WTC11 (cell line): ENCODE measurements around the gene SLC43A3. TPM values are rescaled to one million over a fixed set of nuclear protein-coding genes. Genes with fewer than 3 reads are reported as not detected.
"Not testable (repeated sequence)": the region's sequence is repeated elsewhere in the genome, so short reads cannot be mapped to it uniquely, and the experiment has no call there.

Experiments used
- ATAC-seq: fragments of 200-7000 bp; cut with Tn5 transposase; 2 replicates; pipeline ENCODE4 v1.10.0; 2021; ENCODE audit warnings: mild to moderate bottlenecking, moderate library complexity
- CTCF ChIA-PET: fragments of 300-600 bp; sonication (Branson Sonifier 250); formaldehyde crosslinking; loops from one replicate; lab custom pipeline; 2021; ENCODE audit warnings: antibody characterized with exemption; lab: Charles Lee
- POLR2A ChIA-PET: fragments of 350-600 bp; sonication (Branson Sonifier 250); formaldehyde crosslinking; loops from one replicate; lab custom pipeline; 2021; ENCODE audit warnings: antibody characterized with exemption; lab: Charles Lee
- DNase-seq: peaks from one replicate; pipeline ENCODE4 v3.0.0; 2021; ENCODE audit warnings: low spot score
- H3K27ac Mint-ChIP-seq: 2 replicates; pipeline ENCODE4 v1.8.0; 2021; ENCODE audit warnings: mixed read lengths
- H3K27me3 Mint-ChIP-seq: 2 replicates; pipeline ENCODE4 v1.8.0; 2021; ENCODE audit warnings: low read depth, mild to moderate bottlenecking, moderate library complexity, mixed read lengths
- H3K36me3 Mint-ChIP-seq: 2 replicates; pipeline ENCODE4 v1.8.0; 2021; ENCODE audit warnings: mixed read lengths
- H3K4me1 Mint-ChIP-seq: 2 replicates; pipeline ENCODE4 v1.8.0; 2022; ENCODE audit warnings: mixed read lengths
- H3K4me3 Mint-ChIP-seq: 2 replicates; pipeline ENCODE4 v1.8.0; 2021; ENCODE audit warnings: mild to moderate bottlenecking, moderate library complexity, mixed read lengths
- H3K9me3 Mint-ChIP-seq: 2 replicates; pipeline ENCODE4 v1.8.0; 2021; ENCODE audit warnings: mixed read lengths
- CTCF ChIP-seq: fragments of 200-600 bp; IDR thresholded peaks from 2 replicates; pipeline ENCODE4 v1.8.0; 2022; ENCODE audit warnings: antibody characterized with exemption
- E2F5 ChIP-seq: sonication (generic); formaldehyde crosslinking; IDR thresholded peaks from 2 replicates; pipeline ENCODE4 v1.8.1; 2022; ENCODE audit warnings: mild to moderate bottlenecking, moderate library complexity, missing genetic modification reagents
- ESRRA ChIP-seq: sonication (generic); formaldehyde crosslinking; IDR thresholded peaks from 2 replicates; pipeline ENCODE4 v1.8.1; 2022; ENCODE audit warnings: mild to moderate bottlenecking, missing genetic modification reagents, borderline replicate concordance
- ETV6 ChIP-seq: sonication (generic); formaldehyde crosslinking; IDR thresholded peaks from 2 replicates; pipeline ENCODE4 v1.8.1; 2022; ENCODE audit warnings: mild to moderate bottlenecking, missing genetic modification reagents
- FOXK1 ChIP-seq: sonication (generic); formaldehyde crosslinking; IDR thresholded peaks from 2 replicates; pipeline ENCODE4 v1.8.0; 2022; ENCODE audit warnings: mild to moderate bottlenecking, moderate library complexity, missing genetic modification reagents
- GABPB1 ChIP-seq: sonication (generic); formaldehyde crosslinking; IDR thresholded peaks from 2 replicates; pipeline ENCODE4 v1.8.1; 2023; ENCODE audit warnings: mild to moderate bottlenecking, missing genetic modification reagents
- GTF2I ChIP-seq: fragments of 250-450 bp; sonication (Bioruptor Pico); conservative IDR thresholded peaks from 2 replicates; pipeline ENCODE4 v1.4.0; 2021; ENCODE audit warnings: mild to moderate bottlenecking
- MYBL2 ChIP-seq: sonication (generic); formaldehyde crosslinking; IDR thresholded peaks from 2 replicates; pipeline ENCODE4 v1.8.1; 2023; ENCODE audit warnings: mild to moderate bottlenecking, moderate library complexity, missing genetic modification reagents
- NFATC4 ChIP-seq: fragments of 250-450 bp; sonication (Bioruptor Pico); IDR thresholded peaks from 2 replicates; pipeline ENCODE4 v1.9.0; 2021; ENCODE audit warnings: mild to moderate bottlenecking
- RORB ChIP-seq: fragments of 250-450 bp; sonication (Bioruptor Pico); IDR thresholded peaks from 2 replicates; pipeline ENCODE4 v1.9.0; 2021; ENCODE audit warnings: mild to moderate bottlenecking
- SP1 ChIP-seq: sonication (generic); formaldehyde crosslinking; conservative IDR thresholded peaks from 2 replicates; pipeline ENCODE4 v1.8.1; 2022; ENCODE audit warnings: missing genetic modification reagents
- ZBTB43 ChIP-seq: sonication (generic); formaldehyde crosslinking; IDR thresholded peaks from 2 replicates; pipeline ENCODE4 v1.8.1; 2023; ENCODE audit warnings: mild to moderate bottlenecking, missing genetic modification reagents
- ZNF423 ChIP-seq: fragments of 250-450 bp; sonication (Bioruptor Pico); IDR thresholded peaks from 2 replicates; pipeline ENCODE4 v2.1.2; 2022; ENCODE audit warnings: mild to moderate bottlenecking, moderate library complexity
- total RNA-seq: library from RNA; stranded (reverse); gene quantifications from 3 replicates; pipeline ENCODE4 v1.2.3, GENCODE V29; 2021
- TF ChIP-seq, protein P1 (sequence below): fragments of 250-450 bp; sonication (Bioruptor Pico); IDR thresholded peaks from 2 replicates; pipeline ENCODE4 v1.9.0; 2021; ENCODE audit warnings: mild to moderate bottlenecking, borderline replicate concordance
- TF ChIP-seq, protein P2 (sequence below): sonication (generic); formaldehyde crosslinking; IDR thresholded peaks from 2 replicates; pipeline ENCODE4 v1.8.0; 2023; ENCODE audit warnings: missing genetic modification reagents, mild to moderate bottlenecking, borderline replicate concordance

SLC43A3 gene
- total RNA-seq, 1 experiment from 2014 or later: 22.6 TPM

DNA sequence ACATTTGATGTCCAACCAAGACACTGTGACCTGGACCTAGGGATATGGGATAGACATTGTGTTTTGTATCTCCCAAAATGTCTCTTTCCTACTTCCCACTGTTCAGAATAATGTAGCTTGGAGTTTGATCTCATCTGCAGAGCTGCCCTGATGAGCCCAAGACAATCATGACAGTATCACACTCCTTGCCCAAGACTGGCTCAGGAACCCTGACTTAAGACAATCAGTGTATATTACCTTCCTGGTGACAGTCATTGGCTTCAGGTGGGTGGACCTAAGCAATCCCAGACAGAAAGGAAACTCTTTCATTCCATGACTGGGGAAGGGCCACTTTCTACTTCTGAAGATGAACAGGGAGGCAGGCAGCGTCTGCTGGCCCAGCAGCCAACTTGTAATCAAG lies 19.1 kb upstream of the SLC43A3 start:
- Mint-ChIP-seq H3K4me1 (no peaks in the 10 kb centered on the region), H3K27ac (no peak overlapping the region), H3K27me3 (peaks cover 17% of the 10 kb centered on the region)
- CTCF ChIA-PET: no interaction called here
- DNase-seq: no peak
- ATAC-seq: no peak
- TF ChIP-seq ESRRA (CRISPR knock-in tag) (no peak), SP1 (CRISPR knock-in tag) (no peak), ETV6 (CRISPR knock-in tag) (no peak), ZBTB43 (CRISPR knock-in tag) (no peak), CTCF (no peak), ZNF423 (CRISPR knock-in tag) (no peak), FOXK1 (CRISPR knock-in tag) (no peak), RORB (no peak), E2F5 (CRISPR knock-in tag) (no peak), NFATC4 (CRISPR knock-in tag) (no peak), GABPB1 (CRISPR knock-in tag) (no peak), GTF2I (no peak), MYBL2 (CRISPR knock-in tag) (no peak)
- TF ChIP-seq, protein P1, sequence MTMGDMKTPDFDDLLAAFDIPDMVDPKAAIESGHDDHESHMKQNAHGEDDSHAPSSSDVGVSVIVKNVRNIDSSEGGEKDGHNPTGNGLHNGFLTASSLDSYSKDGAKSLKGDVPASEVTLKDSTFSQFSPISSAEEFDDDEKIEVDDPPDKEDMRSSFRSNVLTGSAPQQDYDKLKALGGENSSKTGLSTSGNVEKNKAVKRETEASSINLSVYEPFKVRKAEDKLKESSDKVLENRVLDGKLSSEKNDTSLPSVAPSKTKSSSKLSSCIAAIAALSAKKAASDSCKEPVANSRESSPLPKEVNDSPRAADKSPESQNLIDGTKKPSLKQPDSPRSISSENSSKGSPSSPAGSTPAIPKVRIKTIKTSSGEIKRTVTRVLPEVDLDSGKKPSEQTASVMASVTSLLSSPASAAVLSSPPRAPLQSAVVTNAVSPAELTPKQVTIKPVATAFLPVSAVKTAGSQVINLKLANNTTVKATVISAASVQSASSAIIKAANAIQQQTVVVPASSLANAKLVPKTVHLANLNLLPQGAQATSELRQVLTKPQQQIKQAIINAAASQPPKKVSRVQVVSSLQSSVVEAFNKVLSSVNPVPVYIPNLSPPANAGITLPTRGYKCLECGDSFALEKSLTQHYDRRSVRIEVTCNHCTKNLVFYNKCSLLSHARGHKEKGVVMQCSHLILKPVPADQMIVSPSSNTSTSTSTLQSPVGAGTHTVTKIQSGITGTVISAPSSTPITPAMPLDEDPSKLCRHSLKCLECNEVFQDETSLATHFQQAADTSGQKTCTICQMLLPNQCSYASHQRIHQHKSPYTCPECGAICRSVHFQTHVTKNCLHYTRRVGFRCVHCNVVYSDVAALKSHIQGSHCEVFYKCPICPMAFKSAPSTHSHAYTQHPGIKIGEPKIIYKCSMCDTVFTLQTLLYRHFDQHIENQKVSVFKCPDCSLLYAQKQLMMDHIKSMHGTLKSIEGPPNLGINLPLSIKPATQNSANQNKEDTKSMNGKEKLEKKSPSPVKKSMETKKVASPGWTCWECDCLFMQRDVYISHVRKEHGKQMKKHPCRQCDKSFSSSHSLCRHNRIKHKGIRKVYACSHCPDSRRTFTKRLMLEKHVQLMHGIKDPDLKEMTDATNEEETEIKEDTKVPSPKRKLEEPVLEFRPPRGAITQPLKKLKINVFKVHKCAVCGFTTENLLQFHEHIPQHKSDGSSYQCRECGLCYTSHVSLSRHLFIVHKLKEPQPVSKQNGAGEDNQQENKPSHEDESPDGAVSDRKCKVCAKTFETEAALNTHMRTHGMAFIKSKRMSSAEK (CRISPR knock-in tag): no peak
- TF ChIP-seq, protein P2, sequence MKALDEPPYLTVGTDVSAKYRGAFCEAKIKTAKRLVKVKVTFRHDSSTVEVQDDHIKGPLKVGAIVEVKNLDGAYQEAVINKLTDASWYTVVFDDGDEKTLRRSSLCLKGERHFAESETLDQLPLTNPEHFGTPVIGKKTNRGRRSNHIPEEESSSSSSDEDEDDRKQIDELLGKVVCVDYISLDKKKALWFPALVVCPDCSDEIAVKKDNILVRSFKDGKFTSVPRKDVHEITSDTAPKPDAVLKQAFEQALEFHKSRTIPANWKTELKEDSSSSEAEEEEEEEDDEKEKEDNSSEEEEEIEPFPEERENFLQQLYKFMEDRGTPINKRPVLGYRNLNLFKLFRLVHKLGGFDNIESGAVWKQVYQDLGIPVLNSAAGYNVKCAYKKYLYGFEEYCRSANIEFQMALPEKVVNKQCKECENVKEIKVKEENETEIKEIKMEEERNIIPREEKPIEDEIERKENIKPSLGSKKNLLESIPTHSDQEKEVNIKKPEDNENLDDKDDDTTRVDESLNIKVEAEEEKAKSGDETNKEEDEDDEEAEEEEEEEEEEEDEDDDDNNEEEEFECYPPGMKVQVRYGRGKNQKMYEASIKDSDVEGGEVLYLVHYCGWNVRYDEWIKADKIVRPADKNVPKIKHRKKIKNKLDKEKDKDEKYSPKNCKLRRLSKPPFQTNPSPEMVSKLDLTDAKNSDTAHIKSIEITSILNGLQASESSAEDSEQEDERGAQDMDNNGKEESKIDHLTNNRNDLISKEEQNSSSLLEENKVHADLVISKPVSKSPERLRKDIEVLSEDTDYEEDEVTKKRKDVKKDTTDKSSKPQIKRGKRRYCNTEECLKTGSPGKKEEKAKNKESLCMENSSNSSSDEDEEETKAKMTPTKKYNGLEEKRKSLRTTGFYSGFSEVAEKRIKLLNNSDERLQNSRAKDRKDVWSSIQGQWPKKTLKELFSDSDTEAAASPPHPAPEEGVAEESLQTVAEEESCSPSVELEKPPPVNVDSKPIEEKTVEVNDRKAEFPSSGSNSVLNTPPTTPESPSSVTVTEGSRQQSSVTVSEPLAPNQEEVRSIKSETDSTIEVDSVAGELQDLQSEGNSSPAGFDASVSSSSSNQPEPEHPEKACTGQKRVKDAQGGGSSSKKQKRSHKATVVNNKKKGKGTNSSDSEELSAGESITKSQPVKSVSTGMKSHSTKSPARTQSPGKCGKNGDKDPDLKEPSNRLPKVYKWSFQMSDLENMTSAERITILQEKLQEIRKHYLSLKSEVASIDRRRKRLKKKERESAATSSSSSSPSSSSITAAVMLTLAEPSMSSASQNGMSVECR (CRISPR knock-in tag): no peak
- TF ChIP-seq, all 79 proteins: peak for 0
- POLR2A ChIA-PET: interaction anchor here (0.5 kb wide), 1 partner anchor 137 kb away, joined by 3 read pairs; no protein-coding TSS in a partner anchor
- Mint-ChIP-seq H3K36me3 (no peaks in the 10 kb centered on the region), H3K9me3 (0 out of 2 replicates have a peak, but pooled peaks cover 3% of the 10 kb centered on the region), H3K4me3 (no peak overlapping the region)

DNA sequence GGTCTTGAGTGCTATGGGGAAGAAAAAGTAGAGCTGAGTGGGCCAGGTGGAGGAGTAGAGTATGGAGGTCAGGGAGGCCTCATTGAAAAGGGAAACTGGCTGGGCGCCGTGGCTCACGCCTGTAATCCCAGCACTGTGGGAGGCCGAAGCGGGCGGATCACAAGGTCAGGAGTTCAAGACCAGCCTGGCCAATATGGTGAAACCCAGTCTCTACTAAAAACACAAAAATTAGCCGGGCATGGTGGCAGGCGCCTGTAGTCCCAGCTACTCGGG lies 18.1 kb upstream of the SLC43A3 start:
- DNase-seq, H3K4me3 Mint-ChIP-seq, POLR2A ChIA-PET, ATAC-seq, H3K27ac Mint-ChIP-seq, H3K9me3 Mint-ChIP-seq, H3K4me1 Mint-ChIP-seq, H3K36me3 Mint-ChIP-seq: not testable (repeated sequence)
- peaks cover 11% of the 10 kb centered on the region for H3K27me3 Mint-ChIP-seq
- CTCF ChIA-PET: interaction anchor here (5.0 kb wide), 1 partner anchor 13 kb away, joined by 36 read pairs; no protein-coding TSS in a partner anchor
